GM23338 (cell line): ENCODE measurements around the gene SIVA1. TPM values are rescaled to one million over a fixed set of nuclear protein-coding genes. Genes with fewer than 3 reads are reported as not detected.
A peak's percentile ranks its signal among the peaks of the same experiment; 100 is the strongest.

ENCODE experiments used
- ATAC-seq: fragments of 200-7000 bp; cut with Tn5 transposase; 3 replicates; pipeline ENCODE4 v1.9.1; 2020
- DNase-seq: peaks from one replicate; pipeline ENCODE4 v3.0.0-alpha.2; 2015; ENCODE audit warnings: low spot score
- H2AFZ ChIP-seq: fragments of 200-600 bp; sonication (generic); 2 replicates; pipeline ENCODE4 v1.8.0; 2016; ENCODE audit warnings: antibody characterized with exemption, mild to moderate bottlenecking, moderate library complexity
- H3F3A ChIP-seq: fragments of 200-600 bp; sonication (generic); replicated peaks from 2 replicates; pipeline ENCODE4 v1.8.0; 2017; ENCODE audit warnings: antibody characterized with exemption, mixed run types, low read depth
- H3K27ac ChIP-seq: fragments of 200-600 bp; sonication (generic); 2 replicates; pipeline ENCODE4 v1.6.1; 2016; ENCODE audit warnings: low read depth
- H3K27me3 ChIP-seq: fragments of 200-600 bp; sonication (generic); 2 replicates; pipeline ENCODE4 v1.8.0; 2016; ENCODE audit warnings: mild to moderate bottlenecking, mixed run types, moderate library complexity; ENCODE audit not compliant: insufficient read depth
- H3K36me3 ChIP-seq: fragments of 200-600 bp; sonication (generic); 2 replicates; pipeline ENCODE4 v1.8.0; 2016; ENCODE audit warnings: mild to moderate bottlenecking; ENCODE audit not compliant: insufficient read depth
- H3K4me1 ChIP-seq: fragments of 200-600 bp; sonication (generic); 2 replicates; pipeline ENCODE4 v1.8.0; 2016; ENCODE audit warnings: mild to moderate bottlenecking, moderate library complexity; ENCODE audit not compliant: insufficient read depth
- H3K4me2 ChIP-seq: fragments of 200-600 bp; sonication (generic); 2 replicates; pipeline ENCODE4 v1.7.1; 2017; ENCODE audit warnings: mixed run types
- H3K4me3 ChIP-seq: fragments of 200-600 bp; sonication (generic); 2 replicates; pipeline ENCODE4 v1.6.1; 2016; ENCODE audit warnings: mixed run types
- H3K79me2 ChIP-seq: fragments of 200-600 bp; sonication (generic); replicated peaks from 2 replicates; pipeline ENCODE4 v1.8.0; 2017; ENCODE audit warnings: mild to moderate bottlenecking; ENCODE audit not compliant: insufficient read depth
- H3K9me2 ChIP-seq: fragments of 200-600 bp; sonication (generic); 2 replicates; pipeline ENCODE4 v1.8.0; 2017; ENCODE audit not compliant: insufficient read depth
- H4K20me1 ChIP-seq: fragments of 200-600 bp; sonication (generic); replicated peaks from 2 replicates; pipeline ENCODE4 v1.8.0; 2017; ENCODE audit warnings: mild to moderate bottlenecking; ENCODE audit not compliant: insufficient read depth
- H3K27ac Mint-ChIP-seq: 2 replicates; pipeline ENCODE4 v1.8.0; 2020; ENCODE audit warnings: inconsistent platforms, mild to moderate bottlenecking, moderate library complexity, mixed read lengths
- H3K27me3 Mint-ChIP-seq: 3 replicates; pipeline ENCODE4 v1.8.0; 2022; ENCODE audit warnings: low read depth, mild to moderate bottlenecking, moderate library complexity, mixed read lengths, inconsistent platforms; ENCODE audit not compliant: insufficient read depth, poor library complexity
- H3K36me3 Mint-ChIP-seq: 3 replicates; pipeline ENCODE4 v1.8.0; 2021; ENCODE audit warnings: low read depth, mild to moderate bottlenecking, inconsistent platforms, moderate library complexity, mixed read lengths
- H3K4me1 Mint-ChIP-seq: 3 replicates; pipeline ENCODE4 v1.8.0; 2020; ENCODE audit warnings: mild to moderate bottlenecking, inconsistent platforms, mixed read lengths
- H3K4me3 Mint-ChIP-seq: 3 replicates; pipeline ENCODE4 v1.8.0; 2021; ENCODE audit warnings: moderate library complexity, mild to moderate bottlenecking, inconsistent platforms, mixed read lengths
- H3K9me3 Mint-ChIP-seq: 3 replicates; pipeline ENCODE4 v1.8.0; 2020; ENCODE audit warnings: moderate library complexity, mild to moderate bottlenecking, inconsistent platforms, mixed read lengths
- ZNF331 ChIP-seq: fragments of 250-450 bp; sonication (Bioruptor Pico); IDR thresholded peaks from 2 replicates; pipeline ENCODE4 v1.5.0; 2020; ENCODE audit warnings: low read depth, mild to moderate bottlenecking, moderate library complexity
- ZNF462 ChIP-seq: fragments of 250-450 bp; sonication (Bioruptor Pico); IDR thresholded peaks from 2 replicates; pipeline ENCODE4 v1.5.0; 2020; ENCODE audit warnings: mild to moderate bottlenecking, moderate library complexity
- polyA plus RNA-seq: library from polyadenylated mRNA; unstranded; fragments of >200 nt; fragmentation: Nextera tagmentation; extraction: Ambion mirVana; gene quantifications from 2 replicates; pipeline ENCODE4 v1.2.1, GENCODE V29; 2016
- total RNA-seq: library from RNA; depleted of rRNA; stranded (reverse); fragments of >200 nt; shearing (Covaris generic); gene quantifications from 2 replicates; pipeline ENCODE4 v1.2.3, GENCODE V29; 2014
- TF ChIP-seq, protein P1 (sequence below), 2 experiments: fragments of 200-600 bp in 1 of 2; sonication (generic) in 1 of 2; conservative IDR thresholded peaks; 2 replicates each; pipeline versions ENCODE4 v1.5.1 to v1.6.1; 2016 to 2017; ENCODE audit warnings: antibody characterized with exemption in 2 of 2, low read depth in 2 of 2, mild to moderate bottlenecking in 2 of 2, moderate library complexity in 1 of 2

The SIVA1 gene
- total and polyA plus RNA-seq, 2 experiments from 2014 or later: 215 to 392 TPM

DNA sequence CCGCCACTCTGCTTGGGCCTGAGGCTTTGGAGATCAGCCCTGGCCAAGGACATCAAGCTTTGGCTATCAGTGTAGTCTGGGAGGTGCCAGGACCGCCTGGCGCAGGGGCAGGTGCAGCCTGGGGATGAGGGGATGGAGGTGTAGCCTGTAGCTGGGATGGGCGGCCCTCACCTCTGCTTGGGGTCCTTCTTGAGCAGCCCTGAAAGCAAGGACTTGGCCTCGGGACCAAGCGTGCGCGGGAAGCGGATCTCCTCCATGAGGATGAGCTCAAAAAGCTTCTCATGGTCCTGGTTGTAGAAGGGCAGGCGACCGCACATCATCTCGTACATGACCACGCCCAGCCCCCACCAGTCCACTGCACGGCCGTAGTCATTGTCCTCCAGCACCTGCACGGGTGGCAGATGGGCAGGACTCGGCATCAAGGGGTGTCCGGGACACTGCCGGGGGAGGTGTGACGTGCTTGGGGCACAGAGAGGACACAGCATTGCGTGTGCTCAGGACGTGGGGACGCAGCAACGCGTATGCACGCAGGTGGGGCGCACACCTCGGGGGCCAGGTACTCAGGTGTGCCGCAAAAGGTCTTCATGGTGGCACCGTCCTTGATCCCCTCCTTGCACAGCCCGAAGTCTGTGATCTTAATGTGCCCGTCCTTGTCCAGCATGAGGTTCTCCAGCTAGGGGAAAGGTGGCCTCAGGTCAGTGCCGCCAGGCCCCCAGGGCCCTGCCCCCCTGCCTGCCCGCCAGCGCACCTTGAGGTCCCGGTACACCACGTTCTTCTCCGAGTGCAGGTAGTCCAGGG lies 20.0 kb downstream of the SIVA1 start (continued):
- TF ChIP-seq ZNF462 (CRISPR knock-in tag) (no peak), ZNF331 (no peak)

DNA sequence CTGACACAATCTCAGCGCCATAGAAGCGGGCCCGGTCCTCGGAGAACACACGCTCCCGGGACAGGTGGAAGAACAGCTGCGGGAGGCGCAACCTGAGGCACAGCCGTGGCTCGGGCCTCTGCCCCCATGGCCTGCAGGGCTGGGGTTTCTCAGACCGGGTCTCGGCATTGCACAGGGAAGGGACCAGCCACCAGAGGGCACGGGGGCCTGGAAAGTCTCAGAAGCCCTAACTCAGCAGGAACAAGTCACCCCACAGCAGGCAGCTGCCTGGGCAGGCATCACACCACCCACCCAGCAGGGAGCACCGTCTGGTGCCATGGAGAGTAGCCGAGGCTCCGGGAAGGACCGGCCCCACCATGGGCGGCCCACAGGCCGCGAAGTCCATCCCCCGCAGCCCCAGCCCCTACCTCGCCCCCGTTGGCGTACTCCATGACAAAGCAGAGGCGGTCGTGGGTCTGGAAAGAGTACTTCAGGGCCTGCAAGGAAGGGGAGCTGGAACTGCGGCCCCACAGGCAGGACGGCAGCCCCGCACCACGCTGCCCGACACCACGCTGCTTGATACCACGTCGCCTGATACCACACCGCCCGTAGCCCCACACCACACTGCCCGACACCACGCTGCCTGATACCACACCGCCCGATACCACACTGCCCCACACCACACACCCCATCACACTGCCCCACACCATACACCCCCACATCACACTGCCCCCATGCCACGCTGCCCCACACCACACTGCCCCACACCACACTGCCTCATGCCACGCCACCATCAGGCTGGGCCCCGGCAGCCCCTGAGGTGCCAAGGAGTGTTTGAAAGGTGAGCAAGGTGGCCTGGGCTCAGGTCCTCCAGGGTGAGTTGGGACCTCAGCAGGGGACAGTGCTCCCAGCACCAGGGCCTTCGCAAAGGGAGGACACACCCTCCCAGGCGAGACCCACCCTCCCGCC lies 20.8 kb downstream of the SIVA1 start:
- Mint-ChIP-seq H3K9me3 (peaks cover 6% of the 10 kb centered on the region; the same call in 2 of the 3 replicates), H3K4me1 (peaks cover 15% of the 10 kb centered on the region), H3K27me3 (peaks cover 6% of the 10 kb centered on the region), H3K4me3 (no peak overlapping the region), H3K27ac (peak overlapping the region; percentile 75; the same call in 1 of the 2 replicates), H3K36me3 (peaks cover 37% of the 10 kb centered on the region)
- Histone ChIP-seq H3K79me2 (no peaks in the 10 kb centered on the region), H3K4me2 (no peak overlapping the region), H3K36me3 (0 out of 2 replicates have a peak, but pooled peaks cover 5% of the 10 kb centered on the region), H3K27ac (no peak overlapping the region), H3K9me2 (no peaks in the 10 kb centered on the region), H3F3A (no peaks in the 10 kb centered on the region), H3K27me3 (no peaks in the 10 kb centered on the region), H4K20me1 (no peaks in the 10 kb centered on the region), H3K4me1 (peaks cover 10% of the 10 kb centered on the region), H2AFZ (no peak overlapping the region), H3K4me3 (no peak overlapping the region)
- ATAC-seq (peak; percentile 2; the same call in 1 of the 3 replicates), DNase-seq (peak; percentile 40)
- no peak for TF ChIP-seq ZNF331
- TF ChIP-seq, protein P1, sequence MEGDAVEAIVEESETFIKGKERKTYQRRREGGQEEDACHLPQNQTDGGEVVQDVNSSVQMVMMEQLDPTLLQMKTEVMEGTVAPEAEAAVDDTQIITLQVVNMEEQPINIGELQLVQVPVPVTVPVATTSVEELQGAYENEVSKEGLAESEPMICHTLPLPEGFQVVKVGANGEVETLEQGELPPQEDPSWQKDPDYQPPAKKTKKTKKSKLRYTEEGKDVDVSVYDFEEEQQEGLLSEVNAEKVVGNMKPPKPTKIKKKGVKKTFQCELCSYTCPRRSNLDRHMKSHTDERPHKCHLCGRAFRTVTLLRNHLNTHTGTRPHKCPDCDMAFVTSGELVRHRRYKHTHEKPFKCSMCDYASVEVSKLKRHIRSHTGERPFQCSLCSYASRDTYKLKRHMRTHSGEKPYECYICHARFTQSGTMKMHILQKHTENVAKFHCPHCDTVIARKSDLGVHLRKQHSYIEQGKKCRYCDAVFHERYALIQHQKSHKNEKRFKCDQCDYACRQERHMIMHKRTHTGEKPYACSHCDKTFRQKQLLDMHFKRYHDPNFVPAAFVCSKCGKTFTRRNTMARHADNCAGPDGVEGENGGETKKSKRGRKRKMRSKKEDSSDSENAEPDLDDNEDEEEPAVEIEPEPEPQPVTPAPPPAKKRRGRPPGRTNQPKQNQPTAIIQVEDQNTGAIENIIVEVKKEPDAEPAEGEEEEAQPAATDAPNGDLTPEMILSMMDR (conservative IDR thresholded peaks at IDR 0.05; ENCODE audit: low read depth in 2 of 2): peak in 1 of 2 experiments; percentile 34; a peak in 2 of 4 replicates
